GM18508 (cell line): ENCODE results near the gene BAIAP3.

Source experiments
- ATAC-seq: cut with Tn5 transposase; IDR thresholded peaks from one replicate; pipeline ENCODE4 v1.9.1; 2021; ENCODE audit warnings: moderate number of reproducible peaks; ENCODE audit not compliant: insufficient read depth, unreplicated experiment

The BAIAP3 gene

GRCh38 chr16:1299012-1299867 is 34.2 kb upstream of the BAIAP3 start:
- ATAC-seq: no peak

GRCh38 chr16:1299868-1300203 is 33.6 kb upstream of the BAIAP3 start:
- ATAC-seq: no peak

DNA sequence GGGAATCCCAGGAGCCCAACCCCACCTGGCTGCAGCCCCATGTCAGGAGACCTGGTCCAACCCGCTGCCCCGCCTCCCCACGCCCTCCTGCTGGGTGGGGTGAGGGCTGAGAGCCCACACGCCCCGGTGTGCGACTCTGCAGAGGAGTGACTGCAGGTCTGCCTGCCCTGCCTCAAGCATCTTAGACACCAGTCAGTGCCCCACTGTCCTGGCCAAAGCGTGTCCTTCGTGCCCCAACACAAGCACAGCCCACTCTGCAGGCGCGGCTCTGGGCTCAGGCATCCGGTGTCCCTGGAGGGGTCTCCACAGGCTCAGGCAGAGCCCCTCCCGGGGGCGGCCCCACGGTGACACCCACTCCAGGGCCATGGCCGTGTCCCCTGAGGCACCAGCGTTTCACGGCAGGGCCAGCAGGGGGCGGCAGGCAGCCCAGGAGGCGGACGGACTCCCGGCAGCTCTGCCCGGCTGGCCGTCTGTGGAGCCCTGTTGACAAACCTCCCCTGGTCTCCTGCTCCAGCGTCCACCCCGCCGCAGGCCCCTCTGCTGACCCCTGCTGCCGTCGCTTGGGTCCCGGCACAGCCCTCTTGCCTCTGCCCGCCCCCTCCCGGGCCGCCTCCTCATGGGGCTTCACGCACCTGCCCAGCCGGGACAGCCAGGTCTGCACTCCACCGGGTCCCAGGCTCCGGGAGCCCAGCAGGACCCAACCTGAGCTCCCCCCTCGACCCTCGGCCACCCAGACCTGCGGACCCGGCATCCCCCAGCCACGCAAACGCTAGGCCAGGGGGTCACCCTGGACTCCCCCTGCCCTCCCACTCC is 32.6 kb upstream of the BAIAP3 start:
- no peak for ATAC-seq

- ATAC-seq: no peak
Measured at GRCh38 chr16:1301562-1301961, 31.9 kb upstream of the BAIAP3 start.

DNA sequence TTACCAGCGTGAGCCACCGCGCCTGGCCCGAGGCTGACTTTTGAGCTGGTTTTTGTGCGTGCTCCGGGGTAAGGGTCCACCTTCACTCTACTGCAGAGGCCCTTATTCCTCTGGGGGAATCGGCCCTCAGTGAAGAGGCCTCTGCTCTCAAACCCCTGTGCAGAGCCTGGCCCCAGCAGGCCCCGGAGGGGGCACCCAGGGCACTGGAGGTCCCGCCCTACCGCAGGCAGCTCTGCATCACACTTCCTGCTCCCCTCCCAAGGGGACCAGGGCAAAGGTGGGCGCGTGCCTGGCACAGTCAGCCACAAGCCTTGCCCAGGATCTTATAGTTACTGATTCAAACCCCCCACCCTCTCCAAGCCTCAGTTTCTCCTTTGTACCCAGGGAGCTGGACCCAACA is 27.6 kb upstream of the BAIAP3 start:
- no peak for ATAC-seq

DNA sequence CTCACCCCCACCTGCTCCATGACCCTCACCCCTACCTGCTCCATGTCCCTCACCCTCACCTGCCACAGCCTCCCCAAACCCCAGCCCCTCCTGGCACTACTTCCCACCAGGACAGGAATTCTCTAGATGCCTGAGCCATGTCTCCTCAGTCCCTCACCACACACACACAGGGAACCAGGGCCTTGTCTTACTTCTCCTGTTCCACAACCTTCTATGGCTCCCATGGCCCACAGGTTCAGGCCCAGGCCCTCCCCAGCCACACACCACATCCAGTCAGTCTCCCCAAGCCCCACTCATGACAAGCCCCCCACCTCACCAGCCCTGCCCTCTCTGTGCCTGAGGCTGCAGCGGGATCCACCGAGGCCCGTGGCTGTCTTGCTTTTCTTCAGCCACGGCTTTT is 27.1 kb upstream of the BAIAP3 start:
- ATAC-seq: no peak

DNA sequence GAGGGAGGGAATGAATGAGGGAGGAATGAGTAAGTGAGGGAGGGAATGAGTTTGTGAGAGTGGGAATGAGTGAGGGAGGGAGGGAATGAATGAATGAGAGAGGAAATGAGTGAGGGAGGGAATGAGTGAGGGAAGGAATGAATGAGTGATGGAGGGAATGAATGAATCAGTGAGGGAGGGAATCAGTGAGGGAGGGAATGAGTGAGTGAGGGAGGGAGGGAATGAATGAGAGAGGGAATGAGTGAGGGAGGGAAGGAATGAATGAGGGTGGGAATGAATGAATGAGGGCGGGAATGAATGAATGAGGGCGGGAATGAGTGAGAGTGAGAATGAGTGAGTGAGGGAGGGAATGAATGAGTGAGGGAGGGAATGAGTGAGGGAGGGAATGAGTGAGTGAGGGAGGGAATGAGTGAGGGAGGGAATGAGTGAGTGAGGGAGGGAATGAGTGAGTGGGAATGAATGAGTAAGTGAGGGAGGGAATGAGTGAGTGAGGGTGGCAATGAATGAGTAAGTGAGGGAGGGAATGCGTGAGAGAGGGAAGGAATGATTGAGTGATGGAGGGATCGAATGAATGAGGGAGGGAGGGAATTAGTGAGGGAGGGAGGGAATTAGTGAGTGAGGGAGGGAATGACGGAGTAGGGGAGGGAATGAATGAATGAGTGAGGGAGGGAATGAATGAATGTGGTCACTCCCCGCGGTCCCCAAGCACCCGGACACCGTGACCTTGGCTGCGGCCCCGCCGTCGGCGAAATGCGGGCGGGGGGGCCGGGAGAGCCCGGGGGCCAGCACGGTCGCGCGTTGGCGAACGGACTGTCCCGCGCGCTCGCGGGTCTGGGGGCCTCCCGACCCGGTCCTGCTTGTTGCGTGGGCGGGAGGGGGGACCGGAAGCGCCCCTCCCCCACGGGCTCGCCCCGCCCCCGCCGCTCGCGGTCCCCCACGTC is 25.1 kb upstream of the BAIAP3 start:
- ATAC-seq: no peak

GRCh38 chr16:1308977-1309885 is 24.2 kb upstream of the BAIAP3 start, which contains the start of gene UBE2I:
Gene UBE2I (plus strand): TSS chr16:1309636. CDS start chr16:1314031, 4,395 bp downstream.
- ATAC-seq: peak; percentile 45

DNA sequence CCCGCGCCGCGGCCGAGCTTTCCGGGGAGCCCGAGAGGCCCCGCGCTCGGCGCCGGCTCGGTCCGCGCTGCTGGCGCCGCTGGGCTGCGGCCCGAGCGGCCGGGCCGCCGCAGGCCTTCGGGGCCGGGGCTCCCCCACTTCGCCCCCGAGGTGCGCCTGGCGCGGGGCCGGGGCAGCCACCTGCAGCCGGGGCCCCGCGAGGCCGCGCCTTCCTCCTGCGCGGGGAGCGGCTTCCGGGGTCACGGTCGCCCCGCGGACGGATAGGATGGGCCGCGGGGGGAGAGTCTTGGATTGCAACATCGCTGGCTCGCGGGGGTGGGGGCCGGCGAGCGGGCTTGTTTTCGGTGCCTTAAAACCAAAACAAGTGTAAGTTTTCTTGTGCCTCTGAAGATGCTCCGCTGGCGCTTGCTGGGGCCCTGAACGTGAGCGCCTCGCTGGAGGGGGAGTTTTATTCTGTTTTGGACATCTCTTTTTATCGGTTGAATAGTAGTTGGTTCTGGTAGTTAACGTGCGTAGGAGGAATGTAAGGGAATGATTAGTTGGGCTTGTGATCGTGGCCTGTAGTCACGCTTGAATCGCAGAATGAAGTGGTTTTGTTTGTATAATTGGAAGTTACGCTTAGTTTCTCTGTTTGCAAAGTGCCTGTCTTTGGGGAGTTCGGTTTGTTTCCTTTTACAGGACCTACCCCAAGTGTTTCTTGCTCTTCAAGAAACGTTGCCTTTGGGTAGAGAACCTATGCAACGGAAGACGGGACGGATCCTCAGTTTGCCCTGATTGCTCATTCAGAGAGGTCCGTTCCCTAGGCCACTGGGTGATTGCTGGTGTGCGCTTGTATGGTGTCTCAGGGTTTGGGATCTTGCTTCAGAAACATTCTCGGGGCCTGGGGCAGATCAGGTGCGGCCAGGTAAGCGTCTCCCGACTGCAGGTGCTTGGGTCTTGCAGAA is 23.3 kb upstream of the BAIAP3 start:
- ATAC-seq: no peak

DNA sequence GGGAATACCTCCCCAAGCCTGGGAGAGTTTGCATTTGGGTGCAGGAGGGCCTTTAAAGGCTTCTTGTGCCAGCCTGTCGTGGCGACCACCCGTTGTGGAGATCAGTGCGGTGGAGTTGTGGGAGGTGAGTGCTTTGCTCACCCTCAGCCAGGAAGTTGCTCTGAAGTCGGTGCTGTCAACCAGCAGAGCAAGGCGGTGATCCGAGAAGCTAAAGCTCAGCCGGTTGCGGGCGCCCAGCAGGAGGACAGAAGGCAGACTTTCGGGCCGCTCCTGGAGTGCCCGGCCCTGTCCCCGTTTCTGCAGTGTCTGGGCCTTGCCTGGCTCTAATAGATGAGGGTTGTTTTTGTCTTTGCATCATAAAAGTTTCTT is 22.6 kb upstream of the BAIAP3 start:
- ATAC-seq: no peak

GRCh38 chr16:1311212-1311737 is 22.2 kb upstream of the BAIAP3 start:
- ATAC-seq: no peak

- ATAC-seq: no peak
Measured at GRCh38 chr16:1311738-1312466, 21.5 kb upstream of the BAIAP3 start.

DNA sequence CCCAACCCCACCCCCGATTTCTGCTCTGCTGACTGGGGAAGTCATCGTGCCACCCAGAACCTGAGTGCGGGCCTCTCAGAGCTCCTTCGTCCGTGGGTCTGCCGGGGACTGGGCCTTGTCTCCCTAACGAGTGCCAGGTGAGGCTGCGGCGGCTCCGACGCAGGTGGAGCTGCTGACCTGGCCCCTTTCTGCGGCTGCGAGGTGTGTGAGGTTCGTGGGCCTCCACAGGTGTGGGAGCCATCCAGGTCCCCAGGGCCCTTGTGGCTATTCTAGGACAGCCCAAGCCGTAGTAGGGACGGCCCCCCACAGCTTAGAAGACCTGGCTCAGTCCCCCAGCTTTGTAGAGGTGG is 21.0 kb upstream of the BAIAP3 start:
- no peak for ATAC-seq

DNA sequence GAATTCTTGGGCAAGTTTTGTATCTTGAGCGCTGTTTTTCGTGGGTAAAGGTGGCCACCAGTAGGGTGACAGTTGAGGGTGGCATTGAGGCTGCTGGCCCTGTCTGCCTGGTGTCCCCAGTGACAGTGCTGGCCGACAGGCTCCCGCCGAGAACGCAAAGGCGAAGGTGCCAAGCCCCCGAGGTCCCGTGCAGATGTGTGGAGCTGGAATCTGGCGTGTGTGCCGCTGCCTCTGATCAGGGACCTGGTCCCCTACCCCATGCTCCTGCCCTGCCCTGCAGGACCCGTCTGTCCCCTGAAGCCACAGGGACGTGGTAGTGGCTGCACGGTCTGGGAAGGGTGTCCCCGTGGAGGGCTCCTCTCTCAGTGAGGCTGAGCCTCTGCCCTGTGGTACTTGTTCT is 20.5 kb upstream of the BAIAP3 start:
- ATAC-seq: no peak

- no peak for ATAC-seq
Measured at GRCh38 chr16:1313721-1314369, 19.6 kb upstream of the BAIAP3 start.

DNA sequence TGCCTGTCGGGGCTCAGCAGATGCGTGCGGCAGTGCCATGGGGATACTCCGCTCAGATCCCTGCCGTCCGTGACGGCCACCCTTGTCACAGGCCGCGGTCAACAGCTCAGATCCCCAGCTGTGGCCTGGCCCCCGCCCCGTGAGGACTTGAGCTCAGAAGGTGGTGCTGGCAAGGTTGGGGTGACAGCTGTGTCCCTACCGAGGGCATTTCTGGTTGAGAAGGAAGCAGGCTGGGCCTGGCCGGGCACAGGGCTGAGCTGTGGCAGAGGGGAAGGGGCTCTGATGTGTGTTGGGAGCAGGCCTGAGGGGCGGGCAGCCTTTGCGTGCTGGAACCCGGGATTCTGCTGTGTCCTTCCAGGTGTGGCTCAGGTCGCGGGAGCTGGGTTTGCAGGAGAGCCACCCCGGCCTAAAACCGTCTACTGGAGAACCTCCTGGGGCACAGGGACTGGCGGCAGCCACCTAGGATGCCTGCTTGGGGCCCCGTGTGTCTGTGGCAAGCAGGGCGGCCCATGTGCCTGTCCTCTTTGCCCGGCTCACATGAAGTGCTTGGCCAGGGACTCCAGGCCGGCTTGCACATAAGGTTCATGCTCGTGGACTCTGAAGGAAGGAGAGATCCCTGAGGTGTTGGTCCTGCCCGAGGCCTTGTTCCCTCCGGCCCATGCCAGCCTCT is 18.9 kb upstream of the BAIAP3 start:
- no peak for ATAC-seq
